GM18951 (cell line): ENCODE results near the gene STOML1.
"Not testable (repeated sequence)": the region's sequence is repeated elsewhere in the genome, so short reads cannot be mapped to it uniquely, and the experiment has no call there.

Experiments used
- POLR2A ChIP-seq: IDR thresholded peaks from 4 replicates; pipeline ENCODE4 v1.6.1; 2011; ENCODE audit warnings: mild to moderate bottlenecking; ENCODE audit not compliant: insufficient read length, insufficient read depth; ENCODE audit errors: extremely low read depth
- in situ Hi-C: fragments of 300-500 bp; cut with MboI; formaldehyde crosslinking; loops from one replicate; pipeline ENCODE4 v1.12.0; 2022; ENCODE audit warnings: low sequenced_read_pairs, mixed read lengths, inconsistent platforms; ENCODE audit not compliant: unreplicated experiment

Gene STOML1

GRCh38 chr15:73978896-73979295 lies 13.2 kb downstream of the STOML1 start:
- in situ Hi-C loops = no loop called here
- TF ChIP-seq POLR2A = no peak

- in situ Hi-C loops = not testable (repeated sequence)
These were observed 16.5 kb downstream of the STOML1 start for GRCh38 chr15:73975440-73976125.

GRCh38 chr15:73973683-73974200 lies 18.4 kb downstream of the STOML1 start:
- in situ Hi-C loops = loop anchor here (25.0 kb wide), 1 partner anchor 339 kb away; no protein-coding TSS in a partner anchor

- no peak for TF ChIP-seq POLR2A
- in situ Hi-C loops = loop anchor here (25.0 kb wide), 1 partner anchor 339 kb away; no protein-coding TSS in a partner anchor
These were observed 19.0 kb downstream of the STOML1 start for GRCh38 chr15:73972984-73973682.

GRCh38 chr15:73969151-73969759 lies 22.8 kb downstream of the STOML1 start:
- TF ChIP-seq POLR2A = no peak
- in situ Hi-C loops = loop anchor here (25.0 kb wide), 1 partner anchor 343 kb away; no protein-coding TSS in a partner anchor

GRCh38 chr15:73968461-73968860 lies 23.6 kb downstream of the STOML1 start:
- in situ Hi-C loops = loop anchor here (25.0 kb wide), 1 partner anchor 344 kb away; no protein-coding TSS in a partner anchor
- TF ChIP-seq POLR2A = no peak

- in situ Hi-C loops = loop anchor here (25.0 kb wide), 1 partner anchor 347 kb away; no protein-coding TSS in a partner anchor
- no peak for TF ChIP-seq POLR2A
These were observed 26.4 kb downstream of the STOML1 start for GRCh38 chr15:73965758-73966113.

GRCh38 chr15:73965094-73965757 lies 26.9 kb downstream of the STOML1 start:
- no peak for TF ChIP-seq POLR2A
- in situ Hi-C loops = loop anchor here (25.0 kb wide), 1 partner anchor 347 kb away; no protein-coding TSS in a partner anchor

GRCh38 chr15:73964736-73965093 lies 27.4 kb downstream of the STOML1 start:
- no peak for TF ChIP-seq POLR2A
- in situ Hi-C loops = loop anchor here (25.0 kb wide), 1 partner anchor 348 kb away; no protein-coding TSS in a partner anchor

- TF ChIP-seq POLR2A = no peak
- in situ Hi-C loops = loop anchor here (25.0 kb wide), 1 partner anchor 350 kb away; no protein-coding TSS in a partner anchor
These were observed 29.7 kb downstream of the STOML1 start for GRCh38 chr15:73962433-73962832.

GRCh38 chr15:73960472-73961070 lies 31.5 kb downstream of the STOML1 start:
- in situ Hi-C loops = loop anchor here (25.0 kb wide), 1 partner anchor 352 kb away; no protein-coding TSS in a partner anchor

GRCh38 chr15:73959801-73960200 lies 32.3 kb downstream of the STOML1 start:
- in situ Hi-C loops = loop anchor here (25.0 kb wide), 1 partner anchor 352 kb away; no protein-coding TSS in a partner anchor
- TF ChIP-seq POLR2A = no peak
